CD4-positive, alpha-beta T cell treated with Interleukin-15 for 1 hour (primary cell): ENCODE results near the gene ALK.

Experiments used
- DNase-seq: peaks from one replicate; pipeline ENCODE4 v3.0.0-alpha.2; 2020

Gene ALK

GRCh38 chr2:29900971-29901633 is 20.3 kb downstream of the ALK start:
- no peak for DNase-seq

- DNase-seq = no peak
Observed at GRCh38 chr2:29898999-29899398, 22.4 kb downstream of the ALK start.

GRCh38 chr2:29894822-29895614 is 26.4 kb downstream of the ALK start:
- no peak for DNase-seq

- DNase-seq = no peak
Observed at GRCh38 chr2:29892585-29893259, 28.7 kb downstream of the ALK start.

- DNase-seq = no peak
Observed at GRCh38 chr2:29881089-29881730, 40.2 kb downstream of the ALK start.

GRCh38 chr2:29880084-29880483 is 41.3 kb downstream of the ALK start:
- no peak for DNase-seq

GRCh38 chr2:29879456-29879855 is 41.9 kb downstream of the ALK start:
- DNase-seq = no peak

GRCh38 chr2:29878898-29879297 is 42.5 kb downstream of the ALK start:
- DNase-seq = no peak

GRCh38 chr2:29876374-29876773 is 45.0 kb downstream of the ALK start:
- no peak for DNase-seq

GRCh38 chr2:29874745-29875144 is 46.6 kb downstream of the ALK start:
- no peak for DNase-seq

GRCh38 chr2:29872870-29873269 is 48.5 kb downstream of the ALK start:
- DNase-seq = no peak

- no peak for DNase-seq
Observed at GRCh38 chr2:29871541-29871940, 49.8 kb downstream of the ALK start.

- no peak for DNase-seq
Observed at GRCh38 chr2:29865512-29865911, 55.9 kb downstream of the ALK start.

- no peak for DNase-seq
Observed at GRCh38 chr2:29864988-29865387, 56.4 kb downstream of the ALK start.

GRCh38 chr2:29855924-29856639 is 65.3 kb downstream of the ALK start:
- DNase-seq = no peak

GRCh38 chr2:29850794-29851193 is 70.6 kb downstream of the ALK start:
- no peak for DNase-seq

GRCh38 chr2:29848566-29849310 is 72.6 kb downstream of the ALK start:
- no peak for DNase-seq

GRCh38 chr2:29847886-29848285 is 73.5 kb downstream of the ALK start:
- no peak for DNase-seq

- DNase-seq = no peak
Observed at GRCh38 chr2:29844713-29845326, 76.6 kb downstream of the ALK start.

GRCh38 chr2:29841386-29842004 is 79.9 kb downstream of the ALK start:
- DNase-seq = no peak

GRCh38 chr2:29839306-29839705 is 82.1 kb downstream of the ALK start:
- no peak for DNase-seq
